IMR-90 (cell line): ENCODE measurements around the gene PTCD1. TPM values are rescaled to one million over a fixed set of nuclear protein-coding genes. Genes with fewer than 3 reads are reported as not detected.

Experiments used
- ATAC-seq: fragments of 200-7000 bp; cut with Tn5 transposase; 2 replicates; pipeline ENCODE4 v1.9.1; 2020; ENCODE audit warnings: low read depth, mild to moderate bottlenecking, moderate library complexity
- BruUV-seq: library from RNA; stranded (reverse); fragments of 400-500 nt; replicated peaks from 2 replicates; lab custom pipeline; 2021; lab: Mats Ljungman, UMichigan
- CTCF ChIA-PET: fragments of 300-600 bp; formaldehyde crosslinking; extraction: SDS; loops from one replicate; lab custom pipeline; 2021; ENCODE audit warnings: antibody characterized with exemption; lab: Yijun Ruan, JAX
- POLR2A ChIA-PET: fragments of 300-600 bp; sonication (Branson Sonifier 250); formaldehyde crosslinking; loops from one replicate; lab custom pipeline; 2022; ENCODE audit warnings: antibody characterized with exemption; ENCODE audit not compliant: unreplicated experiment; lab: Charles Lee
- DNase-seq: peaks from one replicate; pipeline ENCODE4 v3.0.0; 2013
- H2AFZ ChIP-seq: replicated peaks from 2 replicates; pipeline ENCODE3; 2013; ENCODE audit warnings: low read length, mild to moderate bottlenecking; ENCODE audit not compliant: poor library complexity
- H2AK5ac ChIP-seq: 2 replicates; pipeline ENCODE4 v1.6.1; 2013; ENCODE audit warnings: low read depth, low read length, inconsistent platforms
- H2AK9ac ChIP-seq: replicated peaks from 2 replicates; pipeline ENCODE3; 2013; ENCODE audit warnings: mild to moderate bottlenecking, low read depth, low read length, moderate library complexity; ENCODE audit not compliant: poor library complexity
- H2BK120ac ChIP-seq: 2 replicates; pipeline ENCODE4 v1.6.1; 2013; ENCODE audit warnings: low read depth, low read length, inconsistent platforms
- H2BK15ac ChIP-seq: 3 replicates; pipeline ENCODE4 v1.6.1; 2013; ENCODE audit warnings: low read depth, low read length, inconsistent platforms
- H2BK20ac ChIP-seq: 2 replicates; pipeline ENCODE4 v1.6.1; 2013; ENCODE audit warnings: low read depth, mild to moderate bottlenecking, inconsistent platforms, low read length, moderate library complexity
- H2BK5ac ChIP-seq: 2 replicates; pipeline ENCODE4 v1.6.1; 2013; ENCODE audit warnings: mild to moderate bottlenecking, low read depth, low read length, inconsistent platforms; ENCODE audit not compliant: poor library complexity, severe bottlenecking
- H3K14ac ChIP-seq: replicated peaks from 2 replicates; pipeline ENCODE4 v1.6.1; 2013; ENCODE audit warnings: low read depth, low read length, inconsistent platforms
- H3K18ac ChIP-seq: 2 replicates; pipeline ENCODE4 v1.6.1; 2013; ENCODE audit warnings: low read depth, low read length, control low read depth
- H3K23ac ChIP-seq: 2 replicates; pipeline ENCODE4 v1.6.1; 2013; ENCODE audit warnings: low read depth, low read length, inconsistent platforms
- H3K27ac ChIP-seq: 2 replicates; pipeline ENCODE4 v1.5.1; 2013; ENCODE audit warnings: mild to moderate bottlenecking, control low read depth, low read length; ENCODE audit not compliant: insufficient read depth
- H3K27me3 ChIP-seq: 2 replicates; pipeline ENCODE4 v1.6.1; 2013; ENCODE audit warnings: low read length; ENCODE audit not compliant: control insufficient read depth, insufficient read depth
- H3K36me3 ChIP-seq: 2 replicates; pipeline ENCODE4 v1.6.1; 2013; ENCODE audit warnings: low read length, mixed read lengths; ENCODE audit not compliant: control insufficient read depth, insufficient read depth
- H3K4ac ChIP-seq: 2 replicates; pipeline ENCODE4 v1.6.1; 2013; ENCODE audit warnings: low read depth, low read length, inconsistent platforms
- H3K4me1 ChIP-seq: 2 replicates; pipeline ENCODE4 v1.6.1; 2013; ENCODE audit warnings: low read length, mixed read lengths; ENCODE audit not compliant: control insufficient read depth, insufficient read depth
- H3K4me2 ChIP-seq: 2 replicates; pipeline ENCODE4 v1.6.1; 2013; ENCODE audit warnings: low read depth, mild to moderate bottlenecking, control low read depth, low read length, moderate library complexity
- H3K4me3 ChIP-seq: 2 replicates; pipeline ENCODE4 v1.5.1; 2013; ENCODE audit warnings: low read depth, mild to moderate bottlenecking, control low read depth, low read length, moderate library complexity; ENCODE audit not compliant: insufficient read depth
- H3K56ac ChIP-seq: 2 replicates; pipeline ENCODE4 v1.6.1; 2013; ENCODE audit warnings: low read length, inconsistent platforms; ENCODE audit not compliant: insufficient read depth; ENCODE audit errors: extremely low read depth
- H3K79me1 ChIP-seq, 2 experiments: 2 replicates each; pipeline ENCODE4 v1.6.1; 2013; ENCODE audit warnings: low read length in 2 of 2, inconsistent platforms in 1 of 2, low read depth in 1 of 2
- H3K9ac ChIP-seq: 2 replicates; pipeline ENCODE4 v1.6.1; 2013; ENCODE audit warnings: low read depth, low read length, control low read depth
- H3K9me1 ChIP-seq: 2 replicates; pipeline ENCODE4 v1.6.1; 2013; ENCODE audit warnings: low read length, inconsistent platforms; ENCODE audit not compliant: insufficient read depth
- H3K9me3 ChIP-seq: 2 replicates; pipeline ENCODE4 v1.6.1; 2013; ENCODE audit warnings: low read length; ENCODE audit not compliant: control insufficient read depth, insufficient read depth
- H4K20me1 ChIP-seq: 2 replicates; pipeline ENCODE4 v1.6.1; 2013; ENCODE audit warnings: low read length, inconsistent platforms; ENCODE audit not compliant: insufficient read depth
- H4K5ac ChIP-seq: 2 replicates; pipeline ENCODE4 v1.6.1; 2013; ENCODE audit warnings: mild to moderate bottlenecking, low read depth, low read length, control low read depth
- H4K8ac ChIP-seq, 2 experiments: 2 replicates each; pipeline ENCODE4 v1.6.1; 2013; ENCODE audit warnings: low read depth in 2 of 2, low read length in 2 of 2, control low read depth in 1 of 2, inconsistent platforms in 1 of 2
- H4K91ac ChIP-seq: 2 replicates; pipeline ENCODE4 v1.6.1; 2013; ENCODE audit warnings: low read depth, low read length, inconsistent platforms; ENCODE audit not compliant: insufficient read depth
- BHLHE40 ChIP-seq: fragments of 150-350 bp; IDR thresholded peaks from 2 replicates; pipeline ENCODE4 v1.6.1; 2016; ENCODE audit warnings: mild to moderate bottlenecking, low read depth, low read length
- CHD1 ChIP-seq: IDR thresholded peaks from 2 replicates; pipeline ENCODE4 v1.6.1; 2012; ENCODE audit warnings: low read depth, low read length, improper control_type of control experiment
- NFE2L2 ChIP-seq: fragments of 150-350 bp; IDR thresholded peaks from 2 replicates; pipeline ENCODE4 v1.6.1; 2016; ENCODE audit warnings: low read depth, mild to moderate bottlenecking, low read length
- RCOR1 ChIP-seq: IDR thresholded peaks from 2 replicates; pipeline ENCODE4 v1.6.1; 2012; ENCODE audit warnings: mild to moderate bottlenecking, low read length, improper control_type of control experiment; ENCODE audit not compliant: insufficient replicate concordance
- SMC3 ChIP-seq: fragments of 150-350 bp; IDR thresholded peaks from 2 replicates; pipeline ENCODE4 v1.6.1; 2016; ENCODE audit warnings: low read depth, mild to moderate bottlenecking, antibody characterized with exemption, low read length, moderate library complexity
- USF2 ChIP-seq: fragments of 150-350 bp; IDR thresholded peaks from 2 replicates; pipeline ENCODE4 v1.6.1; 2017; ENCODE audit warnings: mild to moderate bottlenecking, antibody characterized with exemption, low read length, low read depth
- WGBS, 2 experiments: methylation state at CpG; one replicate each; pipeline versions ENCODE4 v1.1.5 to v1.1.7; 2013; ENCODE audit warnings: missing lambda C conversion rate in 2 of 2; ENCODE audit not compliant: insufficient read length in 1 of 2; ENCODE audit errors: extremely low coverage in 2 of 2; 5-methylcytosine and 5-hydroxymethylcytosine counted together
- dilution Hi-C: fragments of 300-500 bp; cut with HindIII; formaldehyde crosslinking; loops from one replicate; pipeline ENCODE4 v1.14.3; 2018; ENCODE audit warnings: low sequenced_read_pairs; ENCODE audit not compliant: unreplicated experiment
- in situ Hi-C: fragments of 300-500 bp; cut with MboI; formaldehyde crosslinking; loops from 3 replicates; pipeline ENCODE4 v1.14.3; 2019; ENCODE audit warnings: low sequenced_read_pairs, inconsistent platforms, mixed read lengths
- intact Hi-C: fragments of 100-400 bp; cut with micrococcal nuclease; formaldehyde crosslinking; loops from 2 replicates; pipeline ENCODE4 v1.10.0; 2022
- polyA plus RNA-seq, 3 experiments: library from polyadenylated mRNA; depleted of rRNA; stranded (reverse); fragments of >200 nt; gene quantifications; 2 replicates each; pipeline ENCODE4 v1.2.3, GENCODE V29; 2012; ENCODE audit warnings: low replicate concordance in 1 of 3
- total RNA-seq: library from RNA; depleted of rRNA; stranded (reverse); fragments of >200 nt; gene quantifications from 2 replicates; pipeline ENCODE4 v1.2.3, GENCODE V29; 2012

Gene PTCD1
- total and polyA plus RNA-seq, 2 of the 4 experiments (the other 2 are of a cell fraction) = 2.2 to 4.0 TPM

DNA sequence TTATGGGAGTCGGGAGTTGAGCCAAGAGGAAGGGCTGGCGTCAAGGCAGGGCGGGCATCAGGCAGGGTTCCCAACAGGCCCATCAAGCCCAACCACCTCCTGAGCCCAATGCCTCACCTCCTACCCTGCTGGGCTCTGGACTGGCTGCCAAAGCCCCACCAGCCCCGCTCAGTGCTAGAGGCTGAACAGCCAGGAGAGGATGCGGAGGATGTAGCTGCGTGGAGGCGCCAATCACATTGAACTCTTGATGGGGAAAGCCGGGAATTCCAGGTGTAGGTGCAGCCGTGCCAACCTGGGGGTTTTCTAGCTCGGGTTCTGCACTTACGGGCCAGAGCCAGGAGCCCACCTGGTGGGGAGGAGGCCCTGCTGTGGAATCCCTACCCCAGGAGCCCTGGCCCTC, 14.5 kb upstream of the PTCD1 start:
- no peak for ATAC-seq
- Histone ChIP-seq H4K8ac (no peak overlapping the region), H3K9ac (no peak overlapping the region), H3K9me1 (no peaks in the 10 kb centered on the region), H3K23ac (no peak overlapping the region), H4K91ac (no peak overlapping the region), H2BK5ac (no peak overlapping the region), H3K18ac (no peak overlapping the region), H4K5ac (no peak overlapping the region), H3K4ac (no peak overlapping the region), H3K4me2 (no peak overlapping the region), H2AFZ (no peak overlapping the region), H3K4me3 (no peak overlapping the region), H4K20me1 (peaks cover 50% of the 10 kb centered on the region), H3K4me1 (no peaks in the 10 kb centered on the region), H2BK20ac (no peak overlapping the region), H2AK5ac (no peak overlapping the region), H3K14ac (no peak overlapping the region), H2AK9ac (no peak overlapping the region), H3K79me1 (peaks cover 16 to 70% of the 10 kb centered on the region in 2 experiments), H3K56ac (no peak overlapping the region), H3K27me3 (no peaks in the 10 kb centered on the region), H2BK120ac (no peak overlapping the region), H3K36me3 (peaks cover 90% of the 10 kb centered on the region), H3K9me3 (no peaks in the 10 kb centered on the region), H3K27ac (no peak overlapping the region), H2BK15ac (no peak overlapping the region)
- POLR2A ChIA-PET = no interaction called here
- TF ChIP-seq BHLHE40 (no peak), RCOR1 (no peak), CHD1 (no peak), NFE2L2 (no peak), USF2 (no peak), SMC3 (no peak)
- DNase-seq = no peak
- no TSS peak for BruUV-seq
- intact Hi-C loops (no loop called here), dilution Hi-C loops (no loop called here), in situ Hi-C loops (no loop called here)
- 100% methylated on average over 4 of the region's 11 CpGs; no CpG with 5 or more reads in 1 of the 2 experiments for WGBS, 2 experiments
- CTCF ChIA-PET = no interaction called here
